HG03095 (cell line): Measurements from ENCODE around the gene NOD1.

Experiments
- ATAC-seq: cut with Tn5 transposase; IDR thresholded peaks from one replicate; pipeline ENCODE4 v1.9.1; 2021; ENCODE audit warnings: moderate library complexity; ENCODE audit not compliant: unreplicated experiment

Gene NOD1

GRCh38 chr7:30470771-30471170 lies 7.8 kb downstream of the NOD1 start:
- ATAC-seq = no peak

GRCh38 chr7:30470163-30470770 lies 8.3 kb downstream of the NOD1 start:
- no peak for ATAC-seq

DNA sequence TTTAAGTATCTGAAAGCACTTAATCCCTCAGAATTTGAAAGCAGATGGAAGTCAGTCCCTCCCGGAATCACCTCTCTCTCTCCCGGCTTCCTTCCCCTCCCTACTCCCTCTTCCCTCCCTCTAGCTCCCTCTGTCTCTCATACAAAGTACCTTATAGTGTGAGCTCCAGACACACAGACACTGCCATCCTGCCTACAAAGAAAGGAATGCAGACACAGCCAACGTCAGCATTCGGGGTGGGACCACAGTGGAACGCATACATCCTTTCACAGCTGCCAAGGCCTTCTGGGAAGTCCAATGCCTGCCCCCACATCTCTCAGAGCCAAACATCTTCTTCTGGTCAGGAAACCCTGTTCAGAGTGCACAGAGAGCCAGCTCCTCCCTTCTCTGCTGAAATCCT lies 9.3 kb downstream of the NOD1 start:
- no peak for ATAC-seq

DNA sequence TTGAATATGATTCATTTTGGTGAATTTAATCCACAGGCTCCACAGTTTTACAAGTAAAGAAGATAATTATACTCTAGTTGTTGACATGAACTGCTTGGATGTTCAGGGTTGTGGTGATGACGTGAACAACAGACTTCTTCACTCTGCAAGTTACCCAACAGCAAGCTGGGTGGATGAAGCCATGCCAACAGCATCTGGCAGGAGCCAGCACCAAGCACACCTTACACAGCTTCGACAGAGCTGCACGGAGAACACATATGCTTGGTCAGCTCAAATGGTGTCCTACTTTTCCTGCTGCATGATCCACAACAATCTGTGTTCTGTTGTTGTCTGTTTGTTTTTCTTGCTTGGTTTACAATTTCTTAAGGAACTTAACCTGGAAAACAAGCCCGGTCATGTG lies 9.8 kb downstream of the NOD1 start:
- ATAC-seq = no peak

GRCh38 chr7:30468041-30468440 lies 10.5 kb downstream of the NOD1 start:
- ATAC-seq = no peak

- ATAC-seq = no peak
Observed at GRCh38 chr7:30467271-30467670, 11.3 kb downstream of the NOD1 start.

DNA sequence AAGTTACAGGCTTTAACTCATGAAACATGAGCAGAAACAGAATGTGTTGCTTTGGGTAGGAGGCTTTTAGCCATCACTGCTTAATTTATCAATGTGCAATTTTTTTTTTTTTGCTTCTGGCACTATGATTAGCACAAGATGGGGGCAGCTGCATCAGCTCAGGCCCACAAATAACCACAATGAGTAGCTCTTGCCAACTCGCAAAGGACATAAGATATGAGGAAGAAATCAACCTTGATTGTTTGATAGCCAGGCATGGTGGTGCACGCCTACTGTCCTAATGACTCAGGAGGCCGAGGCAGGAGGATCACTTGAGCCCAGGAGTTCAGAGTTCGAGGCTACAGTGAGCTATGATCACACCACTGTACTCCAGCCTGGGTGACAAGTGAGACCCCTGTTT lies 12.3 kb downstream of the NOD1 start:
- ATAC-seq = no peak

GRCh38 chr7:30465811-30466180 lies 12.8 kb downstream of the NOD1 start:
- ATAC-seq = no peak

DNA sequence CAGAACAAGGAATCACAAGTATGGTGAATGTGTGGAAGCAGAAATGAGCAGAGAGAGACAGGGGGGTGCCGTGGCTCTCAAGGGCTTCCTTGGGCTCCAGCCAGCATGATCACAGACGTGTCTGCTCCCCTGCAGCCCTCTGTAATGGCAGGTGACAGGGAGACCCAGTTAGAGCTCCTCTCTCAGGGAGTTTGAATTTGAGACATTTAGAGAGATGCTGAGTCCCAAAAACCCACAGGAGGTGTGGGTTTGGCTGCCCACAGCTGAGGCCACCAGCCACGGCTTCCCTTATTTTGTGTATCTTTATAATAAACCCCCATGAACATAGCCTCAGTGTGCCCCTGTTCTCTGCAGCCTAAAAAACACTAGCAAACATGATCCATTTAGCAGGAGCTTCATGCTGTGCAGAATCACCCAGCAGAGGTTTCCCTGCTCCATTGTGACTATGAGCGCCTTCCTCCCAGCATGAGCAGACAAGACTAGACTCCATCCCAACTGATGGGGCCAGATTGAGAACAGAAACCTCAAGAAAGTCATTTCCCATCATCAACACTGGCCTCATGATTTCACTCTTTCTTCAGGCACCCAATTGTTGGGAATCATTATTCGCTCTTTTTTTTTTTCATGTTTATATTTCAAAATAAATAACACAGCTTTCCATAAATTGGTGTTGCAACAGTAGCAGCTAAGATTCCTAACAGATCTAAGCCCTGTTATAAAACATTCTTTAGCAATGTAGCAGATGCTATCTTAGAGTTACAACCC lies 13.4 kb downstream of the NOD1 start:
- no peak for ATAC-seq

- no peak for ATAC-seq
Observed at GRCh38 chr7:30464231-30464671, 14.3 kb downstream of the NOD1 start.

- ATAC-seq = peak; percentile 80
Observed at GRCh38 chr7:30463405-30464145, 15.0 kb downstream of the NOD1 start.

DNA sequence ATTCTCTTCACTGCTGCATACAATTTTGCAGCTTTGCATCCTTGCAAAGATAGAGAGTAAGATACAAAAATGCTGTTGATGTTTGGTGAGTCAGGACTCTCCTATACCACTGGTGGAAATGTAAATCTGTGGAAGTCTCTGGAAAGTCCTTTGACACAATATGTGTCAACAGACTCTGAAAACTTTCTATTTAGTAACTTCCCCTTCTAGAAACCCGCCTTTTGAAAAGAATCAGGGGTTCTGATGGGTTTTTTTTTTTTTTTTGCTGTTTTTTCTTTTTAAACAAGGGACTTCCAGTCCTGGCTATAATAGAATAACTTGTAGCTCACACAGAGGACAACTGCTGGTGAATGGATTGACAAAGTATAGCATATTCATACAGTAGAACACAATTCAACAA lies 16.4 kb downstream of the NOD1 start:
- ATAC-seq = no peak

DNA sequence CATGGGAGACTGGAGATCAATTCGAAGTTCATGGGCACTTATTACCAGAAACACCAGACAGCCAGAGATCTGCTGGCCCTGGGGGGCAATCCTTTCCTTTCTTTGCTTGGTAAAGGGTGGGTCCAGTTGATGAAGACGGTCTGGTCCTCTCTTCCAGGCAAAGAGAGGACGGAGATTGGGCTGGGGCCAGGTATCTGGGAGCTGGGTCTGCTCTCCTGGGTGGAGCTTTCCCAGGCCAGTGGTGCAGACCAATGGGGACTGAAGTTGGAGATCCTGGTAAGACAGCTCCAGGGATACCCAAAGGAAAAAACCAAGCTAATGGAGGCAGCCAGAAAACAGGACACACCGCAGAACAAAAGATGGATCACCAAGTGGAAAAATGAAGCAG lies 18.3 kb downstream of the NOD1 start:
- ATAC-seq = no peak

DNA sequence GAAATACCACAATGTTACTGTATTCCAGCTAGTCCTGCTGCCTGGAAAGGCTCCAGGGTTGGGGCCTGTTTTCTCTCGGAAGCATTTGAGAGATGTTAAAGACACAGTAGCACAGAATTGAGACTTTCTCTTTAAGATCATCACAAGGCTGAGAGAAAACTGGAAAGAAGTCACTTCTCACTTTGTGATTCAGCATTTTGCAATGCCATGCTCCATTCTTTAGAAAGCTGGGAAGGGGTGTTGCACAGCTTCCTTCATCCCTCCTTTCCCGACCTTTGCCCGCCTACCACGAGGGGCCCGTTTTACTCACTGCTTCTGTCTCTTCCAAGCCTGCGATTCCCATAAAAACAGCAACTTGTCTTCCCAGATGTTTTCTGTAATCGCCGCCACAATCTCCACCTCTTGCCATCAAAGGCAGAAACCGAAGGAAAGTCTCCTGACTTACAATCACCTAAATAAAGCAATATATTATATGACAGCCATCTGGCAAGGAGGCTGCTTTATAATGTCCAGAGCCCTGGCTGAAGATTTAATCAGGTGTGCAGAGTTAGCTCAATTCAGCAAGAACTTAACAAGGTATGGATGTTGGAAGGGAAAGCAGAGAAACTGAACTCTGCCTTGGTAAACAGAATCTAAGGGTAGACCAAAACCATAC lies 18.9 kb downstream of the NOD1 start:
- no peak for ATAC-seq

- ATAC-seq = no peak
Observed at GRCh38 chr7:30458311-30458710, 20.3 kb downstream of the NOD1 start.

DNA sequence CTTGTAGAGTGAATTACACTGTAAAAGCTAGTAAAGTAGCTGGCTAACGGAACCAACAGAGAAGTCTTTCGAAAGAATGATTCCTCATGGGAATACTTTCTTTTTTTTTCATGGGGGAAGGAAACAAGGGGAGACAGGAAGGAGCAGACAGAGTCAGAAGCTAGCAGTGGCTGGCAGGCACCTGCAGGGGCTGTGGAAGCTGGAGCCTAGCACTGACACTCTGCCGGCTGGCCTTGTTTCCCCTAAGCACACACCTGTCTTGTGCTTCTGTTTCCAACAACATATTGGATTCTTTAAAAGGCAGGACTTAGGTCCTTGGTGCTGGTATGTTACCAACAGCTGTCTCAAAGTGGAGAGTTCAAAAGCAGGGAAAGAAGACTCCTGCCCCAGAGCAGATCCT lies 24.7 kb downstream of the NOD1 start:
- ATAC-seq = no peak

DNA sequence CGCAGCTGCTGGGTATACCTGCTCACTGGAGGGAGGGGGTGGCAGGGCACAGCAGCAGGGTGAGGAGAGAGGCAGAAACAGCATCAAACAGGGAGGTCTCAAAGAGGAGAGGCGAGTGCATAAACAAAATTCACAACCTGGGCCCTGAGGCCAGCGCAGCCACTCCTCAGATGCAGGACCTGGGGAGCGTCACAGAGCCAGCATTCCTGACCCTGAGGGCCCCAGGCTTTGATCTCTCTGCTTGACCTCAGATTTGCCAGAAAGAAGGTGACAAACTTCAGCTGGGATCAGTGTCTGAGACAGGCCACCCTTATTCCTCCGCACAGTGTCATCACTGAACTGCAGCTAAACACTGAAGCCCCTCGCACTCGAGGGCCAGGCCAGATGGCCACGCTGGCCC lies 25.6 kb downstream of the NOD1 start:
- ATAC-seq = no peak

- no peak for ATAC-seq
Observed at GRCh38 chr7:30452280-30452930, 26.2 kb downstream of the NOD1 start.

DNA sequence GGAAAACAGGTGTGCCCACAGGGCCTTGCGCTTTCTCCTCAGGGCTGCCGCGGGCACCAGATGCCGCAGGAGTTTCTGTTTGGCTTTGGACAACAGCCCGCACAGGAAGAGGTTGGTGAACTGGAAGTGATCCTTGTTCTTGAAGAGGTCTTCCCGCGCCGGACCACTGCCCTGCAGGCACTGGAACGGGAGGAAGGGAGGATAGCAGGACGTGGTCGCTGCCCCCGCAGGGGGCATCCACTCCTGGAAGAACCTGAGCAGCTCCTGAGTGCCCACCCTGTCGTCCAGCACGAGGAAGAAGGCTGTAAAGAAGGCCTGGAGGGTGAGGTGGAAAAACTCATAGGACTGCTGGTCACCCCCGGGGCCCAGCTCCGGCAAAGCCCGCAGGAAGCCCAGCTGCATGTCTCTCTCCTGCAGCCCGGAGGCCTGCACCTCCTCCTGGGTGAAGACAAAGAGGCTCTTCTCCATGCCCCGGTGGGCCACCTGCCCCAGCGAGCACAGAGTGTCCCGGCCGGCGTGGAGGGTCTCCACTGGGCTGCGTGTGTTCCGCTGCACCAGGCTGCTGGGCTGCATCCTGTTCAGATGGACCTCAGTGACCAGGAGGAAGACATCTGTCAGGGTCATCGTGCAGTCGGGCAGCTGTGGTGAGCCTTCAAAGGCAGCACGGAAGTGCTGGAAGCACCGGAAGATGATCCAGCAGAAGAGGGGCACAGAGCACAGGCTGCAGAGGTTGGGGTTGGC lies 26.9 kb downstream of the NOD1 start:
- no peak for ATAC-seq

DNA sequence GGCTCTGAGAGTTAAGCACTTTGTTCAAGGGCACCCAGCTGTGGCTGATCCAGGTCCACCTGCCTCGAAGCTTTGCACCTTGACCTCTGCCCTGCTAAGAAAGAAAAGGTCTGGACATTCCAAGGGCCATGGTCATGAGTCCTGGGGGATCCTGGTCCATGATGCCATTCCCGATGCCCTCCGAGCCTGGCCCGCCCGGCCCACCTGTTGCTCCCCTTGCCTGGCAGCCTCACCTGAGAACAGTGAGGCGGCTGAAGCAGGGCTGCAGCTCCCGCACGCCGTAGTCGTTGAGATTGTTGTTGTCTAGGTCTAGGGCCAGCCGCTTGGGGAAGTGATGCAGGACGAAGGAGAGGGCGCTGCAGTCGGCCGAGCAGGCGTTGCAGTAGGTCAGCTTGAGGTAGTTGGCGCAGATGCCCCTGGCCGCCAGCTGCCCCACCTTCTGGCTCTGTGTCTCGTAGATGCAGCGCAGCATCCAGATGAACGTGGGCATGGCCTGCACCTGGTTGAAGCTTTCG lies 27.5 kb downstream of the NOD1 start:
- no peak for ATAC-seq
